HFF-Myc (cell line): ENCODE data around the gene CD226.

Experiments used
- DNase-seq: peaks from one replicate; pipeline ENCODE4 v3.0.0-alpha.2; 2011; ENCODE audit warnings: low read depth; ENCODE audit errors: extremely low read depth
- H3K4me3 ChIP-seq: replicated peaks from 2 replicates; pipeline ENCODE4 v1.5.1; 2011; ENCODE audit warnings: low read depth, mild to moderate bottlenecking, control low read depth, low read length
- TF ChIP-seq, protein P1 (sequence below): IDR thresholded peaks from 2 replicates; pipeline ENCODE4 v1.5.1; 2012; ENCODE audit warnings: mild to moderate bottlenecking, low read depth, low read length, control low read depth; ENCODE audit errors: missing control alignments

Gene CD226

GRCh38 chr18:69947361-69948133, at the start of gene CD226:
CD226 (minus strand) TSS chr18:69947873; CDS start chr18:69947406, 467 bp downstream.
- TF ChIP-seq, protein P1, sequence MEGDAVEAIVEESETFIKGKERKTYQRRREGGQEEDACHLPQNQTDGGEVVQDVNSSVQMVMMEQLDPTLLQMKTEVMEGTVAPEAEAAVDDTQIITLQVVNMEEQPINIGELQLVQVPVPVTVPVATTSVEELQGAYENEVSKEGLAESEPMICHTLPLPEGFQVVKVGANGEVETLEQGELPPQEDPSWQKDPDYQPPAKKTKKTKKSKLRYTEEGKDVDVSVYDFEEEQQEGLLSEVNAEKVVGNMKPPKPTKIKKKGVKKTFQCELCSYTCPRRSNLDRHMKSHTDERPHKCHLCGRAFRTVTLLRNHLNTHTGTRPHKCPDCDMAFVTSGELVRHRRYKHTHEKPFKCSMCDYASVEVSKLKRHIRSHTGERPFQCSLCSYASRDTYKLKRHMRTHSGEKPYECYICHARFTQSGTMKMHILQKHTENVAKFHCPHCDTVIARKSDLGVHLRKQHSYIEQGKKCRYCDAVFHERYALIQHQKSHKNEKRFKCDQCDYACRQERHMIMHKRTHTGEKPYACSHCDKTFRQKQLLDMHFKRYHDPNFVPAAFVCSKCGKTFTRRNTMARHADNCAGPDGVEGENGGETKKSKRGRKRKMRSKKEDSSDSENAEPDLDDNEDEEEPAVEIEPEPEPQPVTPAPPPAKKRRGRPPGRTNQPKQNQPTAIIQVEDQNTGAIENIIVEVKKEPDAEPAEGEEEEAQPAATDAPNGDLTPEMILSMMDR = no peak
- DNase-seq = no peak
- H3K4me3 ChIP-seq = no peak within 1 kb of the TSS

DNA sequence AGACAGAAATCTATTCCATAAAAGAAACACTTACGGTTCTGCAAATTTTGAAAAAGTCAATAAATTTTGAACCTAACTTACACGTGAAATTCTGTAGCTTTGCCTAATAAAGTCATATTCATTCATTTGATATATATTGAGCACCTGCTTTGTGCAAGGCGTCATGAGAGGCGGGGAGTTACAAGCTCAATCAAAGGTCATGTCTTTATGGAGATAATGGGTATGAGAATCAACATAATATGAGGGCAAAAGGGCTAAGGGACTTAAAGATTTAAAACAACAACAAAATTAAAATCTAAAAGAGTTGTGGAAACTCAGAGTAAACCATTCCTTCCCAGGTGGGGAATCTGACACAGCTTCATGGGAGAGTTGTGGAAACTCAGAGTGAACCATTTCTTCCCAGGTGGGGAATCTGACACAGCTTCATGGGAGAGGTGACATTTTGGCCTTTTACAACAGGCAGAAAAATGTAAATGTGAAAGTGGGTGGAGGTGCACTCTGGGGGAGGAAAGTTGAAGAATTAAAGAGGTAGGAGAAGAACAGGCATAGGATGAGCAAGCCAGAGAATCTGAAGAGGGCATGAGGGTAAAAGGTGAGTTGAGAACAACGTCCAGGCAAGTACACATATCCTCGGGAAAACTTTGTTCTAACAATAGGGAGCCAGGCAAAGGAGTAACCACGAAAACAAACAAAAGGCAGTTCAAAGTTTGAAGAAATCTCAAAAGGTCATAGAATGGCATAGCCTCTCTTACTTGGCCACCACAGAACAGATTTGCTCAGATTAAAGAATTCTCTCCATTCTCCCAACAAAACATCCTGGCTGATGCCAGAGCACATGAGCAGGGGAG, 49.5 kb upstream of the CD226 start:
- TF ChIP-seq, protein P1 = no peak
- DNase-seq = no peak
- H3K4me3 ChIP-seq = no peak overlapping the region

- TF ChIP-seq, protein P1 = no peak
- H3K4me3 ChIP-seq = no peak overlapping the region
- DNase-seq = no peak
These were observed 48.7 kb upstream of the CD226 start for GRCh38 chr18:69996417-69996816.

DNA sequence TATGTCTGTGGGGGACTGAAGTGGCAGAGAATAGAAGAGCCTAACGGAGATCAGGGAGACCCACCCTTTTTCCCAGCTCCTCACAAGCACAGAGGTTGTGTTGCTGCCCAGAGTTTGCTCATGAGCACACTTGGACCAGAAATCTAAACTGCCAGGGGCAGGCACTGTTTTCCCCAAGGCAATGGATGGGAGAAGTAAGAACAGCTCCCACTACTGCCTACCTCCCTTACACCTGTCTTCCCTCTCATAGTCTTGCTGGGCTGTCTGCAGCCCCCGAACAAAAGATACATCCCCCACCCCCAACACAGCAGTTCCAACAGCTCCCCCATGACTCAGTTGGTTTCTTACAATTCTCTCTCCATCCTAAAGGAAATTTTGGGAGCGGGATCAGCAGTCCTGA, 48.1 kb upstream of the CD226 start:
- DNase-seq = no peak
- no peak overlapping the region for H3K4me3 ChIP-seq
- TF ChIP-seq, protein P1 = no peak

GRCh38 chr18:69992776-69993175, 45.1 kb upstream of the CD226 start:
- peak; percentile 12 for DNase-seq
- no peak overlapping the region for H3K4me3 ChIP-seq
- TF ChIP-seq, protein P1 = no peak

DNA sequence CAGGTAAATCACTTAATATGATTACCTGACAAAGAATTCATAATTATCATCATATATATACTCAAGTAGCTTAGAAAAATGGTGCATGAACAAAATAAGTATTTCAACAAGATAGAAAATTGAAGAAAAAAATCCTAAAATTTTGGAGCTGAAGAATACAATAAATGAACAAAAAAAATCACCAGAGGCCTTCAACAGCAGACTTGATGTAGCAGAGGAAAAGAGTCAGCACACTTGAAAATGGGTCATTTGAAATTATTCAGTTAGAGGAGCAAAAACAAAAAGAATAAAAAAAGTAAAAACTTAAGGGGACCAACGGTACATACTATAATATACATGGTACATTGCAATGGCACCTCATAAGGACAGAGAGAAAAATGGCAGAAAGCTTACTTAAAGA, 40.2 kb upstream of the CD226 start:
- DNase-seq = no peak
- TF ChIP-seq, protein P1 = no peak
- H3K4me3 ChIP-seq = no peak overlapping the region
